NCI-H524 (cell line): ENCODE data around the gene NEUROG3.
"Not testable (repeated sequence)": the region's sequence is repeated elsewhere in the genome, so short reads cannot be mapped to it uniquely, and the experiment has no call there.

Experiments
- DNase-seq, 2 experiments: peaks; one replicate each; lab custom pipeline; 2025; lab: John Stamatoyannopoulos, UW

Gene NEUROG3

DNA sequence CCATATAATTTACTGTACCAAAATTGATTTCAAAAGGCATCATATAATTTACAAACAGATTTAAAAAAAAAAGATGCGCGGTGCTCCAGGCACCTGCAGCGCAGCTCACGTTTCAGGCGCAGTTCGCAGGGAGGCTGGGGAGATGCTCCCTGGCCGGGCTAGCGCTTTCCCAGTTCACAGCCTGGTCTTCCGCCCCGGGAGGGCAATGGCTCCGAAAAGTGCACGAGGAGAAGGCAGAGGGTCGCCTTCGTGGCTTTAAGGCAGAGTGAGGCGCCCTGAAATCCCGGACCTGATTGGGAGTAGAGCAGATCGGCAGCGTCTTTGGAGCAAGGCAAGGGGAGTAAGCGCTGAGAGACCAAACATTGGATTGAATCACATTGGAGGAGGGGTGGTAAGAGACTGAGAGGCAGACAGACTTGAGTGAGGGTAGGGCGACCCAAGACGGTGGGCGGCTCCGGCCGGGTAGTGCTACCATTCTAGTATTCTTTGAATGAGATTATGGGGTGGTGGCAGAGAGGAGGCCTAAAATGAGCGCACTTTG is 1.5 kb downstream of the NEUROG3 start:
- no peak for DNase-seq

DNA sequence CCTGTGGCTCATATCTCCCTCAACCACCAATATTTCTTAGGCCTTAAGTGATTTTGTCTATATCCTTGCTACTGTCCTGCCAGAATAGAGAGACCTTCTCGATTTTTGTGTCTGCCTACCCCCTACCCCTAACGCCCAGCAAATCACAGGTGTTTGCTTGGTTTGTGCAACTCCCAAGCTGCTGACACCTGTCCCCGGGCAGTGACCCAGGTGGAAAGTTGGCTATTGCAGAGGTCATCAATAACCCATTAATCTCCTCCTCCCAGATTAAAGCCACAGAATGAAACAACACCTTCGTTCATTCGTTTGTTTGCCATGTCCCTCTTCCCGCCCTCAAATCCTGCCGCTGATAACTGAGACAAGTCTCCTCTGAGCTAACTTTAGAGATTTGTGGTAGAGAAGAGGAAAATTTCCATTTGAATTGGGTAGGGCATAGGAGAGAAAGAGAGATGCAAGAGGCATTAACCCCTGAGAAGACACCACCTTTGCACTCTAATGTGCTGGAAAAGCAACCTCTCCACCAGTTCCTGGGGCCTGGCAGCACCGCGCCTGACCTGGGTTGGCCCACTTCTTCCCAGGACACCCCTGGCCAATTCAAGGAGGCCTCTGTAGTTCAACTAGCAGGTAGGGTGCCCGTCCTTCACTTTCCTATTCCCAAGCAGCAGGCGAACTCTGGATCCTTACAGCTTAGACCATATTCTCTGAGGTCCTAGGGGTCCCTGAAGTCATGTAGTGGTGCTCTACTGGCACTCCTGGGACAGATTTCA is 3.0 kb downstream of the NEUROG3 start:
- DNase-seq: no peak

DNA sequence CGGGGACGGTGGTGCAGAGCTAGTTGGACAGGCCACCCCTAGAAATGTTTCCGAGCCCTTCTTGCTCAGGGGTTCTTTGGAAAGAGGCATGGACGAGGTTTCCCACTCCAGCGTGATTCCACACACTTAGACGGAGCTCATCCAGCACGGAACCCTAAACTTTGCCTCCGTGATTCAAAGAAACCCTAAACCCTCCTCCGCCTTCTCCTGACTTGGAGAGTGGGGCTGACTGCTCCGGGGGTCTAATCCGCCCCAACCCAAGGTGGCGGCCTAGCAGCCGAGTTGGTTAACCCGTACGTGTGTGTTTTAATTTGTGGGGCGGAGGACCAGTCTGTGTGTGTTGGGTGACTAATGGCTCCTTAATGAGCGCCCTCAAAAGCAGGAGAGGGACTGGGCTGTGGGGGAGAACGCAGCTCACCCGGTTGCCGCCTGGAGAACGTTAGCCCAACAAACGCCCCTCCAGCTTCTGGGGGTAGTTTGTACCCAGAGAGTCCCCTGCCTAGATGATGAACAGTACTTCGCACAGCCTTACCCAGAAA is 3.8 kb downstream of the NEUROG3 start:
- no peak for DNase-seq

DNA sequence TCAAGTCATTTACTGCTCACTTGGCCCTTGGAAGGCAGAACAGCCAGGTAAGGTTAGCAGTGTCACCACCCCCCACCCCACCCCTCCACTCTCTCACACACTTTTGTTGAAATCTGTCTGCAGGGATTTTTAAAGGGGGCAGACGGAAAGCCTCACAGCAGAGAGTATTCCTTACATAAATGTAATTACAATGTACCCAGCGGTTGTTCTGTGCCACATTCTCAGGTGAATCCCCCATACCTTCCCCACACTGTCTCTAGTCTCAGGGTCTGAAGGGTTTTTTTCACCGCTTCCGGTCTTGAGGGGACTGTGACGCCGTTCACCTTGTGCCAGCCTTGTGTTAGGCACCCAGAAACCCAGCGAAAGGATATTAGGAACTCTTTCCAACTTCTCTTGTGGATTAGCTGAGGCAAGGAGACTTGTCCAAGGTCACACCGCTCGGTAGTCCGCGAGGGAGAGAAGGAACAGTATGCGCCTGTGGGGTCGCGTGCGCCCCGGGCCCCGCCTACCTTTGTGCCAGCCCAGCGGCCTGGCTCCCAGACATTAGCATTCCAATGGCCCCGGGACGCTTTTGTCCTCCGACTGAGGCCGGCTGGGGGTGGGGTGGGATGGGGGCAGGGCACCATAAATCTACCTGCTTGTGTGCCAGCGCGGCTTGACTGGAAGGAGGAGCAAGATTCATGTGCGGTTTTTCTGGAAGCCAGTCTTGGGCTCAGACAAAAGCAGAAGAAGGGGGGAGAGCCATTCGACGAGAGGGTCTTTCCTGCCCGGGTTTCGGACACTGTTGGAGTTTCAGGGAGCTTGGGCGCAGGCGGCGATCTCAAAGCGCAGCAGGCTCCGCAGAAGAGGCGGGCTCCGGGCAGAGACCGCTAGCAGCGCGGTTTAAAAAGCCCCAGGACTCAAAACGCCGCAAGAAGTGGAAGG is 4.5 kb downstream of the NEUROG3 start:
- no peak for DNase-seq

DNA sequence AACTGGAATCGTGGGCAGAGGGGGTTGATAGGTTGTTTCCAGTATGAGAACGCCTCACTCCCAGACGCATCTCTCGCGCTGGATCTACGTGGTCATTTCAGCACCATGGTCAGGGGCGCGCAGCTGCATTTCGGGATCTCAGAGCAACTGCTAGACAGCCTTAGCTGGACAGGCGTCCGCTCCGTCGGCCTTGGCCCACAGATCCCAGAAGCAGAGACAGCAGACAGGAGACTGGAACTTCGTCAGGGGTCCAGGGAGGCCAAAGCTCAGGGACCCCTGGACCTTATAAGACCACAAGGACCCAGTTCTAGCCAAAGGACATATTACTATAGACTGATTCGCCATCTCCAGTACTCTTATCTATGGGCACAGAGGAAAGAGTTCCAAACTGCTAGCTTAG is 5.3 kb downstream of the NEUROG3 start:
- DNase-seq: no peak

DNA sequence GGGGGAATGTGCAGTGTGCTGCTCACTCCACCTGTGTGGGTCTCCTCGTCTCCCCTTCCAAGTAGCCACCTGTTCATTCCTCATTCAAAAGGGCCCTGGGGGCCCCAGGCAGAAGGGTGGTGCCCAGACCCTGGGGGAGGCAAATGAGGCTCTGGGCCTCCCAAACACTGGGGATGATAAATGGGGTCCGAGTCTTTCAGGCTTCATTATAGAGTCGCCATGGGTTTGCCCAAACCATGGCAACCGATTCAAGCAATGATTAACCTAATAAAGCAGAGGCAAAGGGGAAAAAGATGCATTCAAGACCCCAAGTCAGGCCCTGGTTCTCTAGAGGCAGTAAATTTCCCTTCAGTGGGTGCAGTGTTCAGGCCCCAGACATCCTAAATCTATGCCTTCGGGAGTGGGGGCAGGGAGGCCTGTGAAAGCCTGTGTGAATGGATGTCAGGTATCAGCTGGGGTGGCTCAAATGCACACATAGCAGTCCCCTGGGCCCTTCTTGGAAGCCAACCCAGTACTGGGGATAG is 10.4 kb downstream of the NEUROG3 start:
- no peak for DNase-seq

DNA sequence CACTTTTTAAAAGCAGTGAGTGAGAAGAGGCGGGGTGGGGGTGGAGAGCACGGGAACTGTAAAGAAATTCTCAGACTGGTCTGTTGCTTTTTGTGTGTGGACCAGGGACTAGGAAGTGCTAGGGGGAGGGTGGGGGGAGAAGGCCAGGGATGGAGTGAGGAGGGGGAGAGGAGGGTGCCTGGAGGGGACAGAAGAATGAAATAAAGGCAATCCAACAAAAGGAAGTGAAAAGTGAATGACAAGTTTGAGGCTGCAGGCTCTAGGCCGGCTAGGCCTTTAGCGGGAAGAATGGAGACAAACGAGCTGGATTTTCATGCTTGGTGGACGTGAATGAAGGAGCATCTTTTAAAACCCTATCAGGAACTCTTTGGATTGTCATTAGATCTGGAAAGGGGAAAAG is 13.7 kb downstream of the NEUROG3 start:
- DNase-seq: no peak

DNA sequence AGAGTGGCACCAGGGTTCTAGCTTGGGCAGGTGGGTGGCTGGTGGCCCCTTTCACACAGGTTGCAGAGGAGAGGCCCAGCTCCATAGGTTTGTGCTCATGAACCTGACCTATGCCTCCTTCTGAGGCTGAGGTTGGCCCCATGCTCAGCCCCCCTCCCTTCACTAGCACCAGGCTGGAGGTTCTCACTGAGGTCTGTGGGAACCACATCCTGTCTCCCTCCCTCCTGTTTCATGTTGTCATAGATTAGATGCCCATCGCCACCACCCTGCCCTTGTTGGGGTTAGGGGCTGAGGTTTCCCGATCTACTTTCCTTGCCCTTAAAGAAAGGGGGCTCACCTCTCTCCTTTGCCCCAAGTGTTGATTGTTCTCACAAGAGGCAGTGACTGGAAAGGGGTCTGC is 14.7 kb downstream of the NEUROG3 start:
- no peak for DNase-seq

DNA sequence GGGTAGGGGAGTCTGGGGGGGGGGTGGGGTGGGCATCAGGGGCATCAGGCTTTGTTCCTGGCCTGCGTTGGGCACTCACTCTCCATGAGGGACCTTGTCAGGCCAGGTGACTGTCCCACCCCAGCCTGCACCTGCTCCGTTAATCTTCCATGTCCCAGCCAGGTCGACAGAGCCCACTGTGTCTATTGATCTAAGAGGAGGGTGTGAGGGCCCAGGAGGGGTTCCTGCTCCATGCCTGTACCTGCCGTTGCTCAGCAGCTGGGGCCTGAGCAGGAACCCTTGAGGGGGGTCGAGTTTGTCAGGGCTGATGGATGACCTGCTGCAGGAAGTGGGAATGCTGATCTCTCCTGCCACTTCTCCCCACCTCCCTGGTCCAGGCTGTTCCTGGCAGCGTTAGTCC is 18.6 kb downstream of the NEUROG3 start:
- no peak for DNase-seq

DNA sequence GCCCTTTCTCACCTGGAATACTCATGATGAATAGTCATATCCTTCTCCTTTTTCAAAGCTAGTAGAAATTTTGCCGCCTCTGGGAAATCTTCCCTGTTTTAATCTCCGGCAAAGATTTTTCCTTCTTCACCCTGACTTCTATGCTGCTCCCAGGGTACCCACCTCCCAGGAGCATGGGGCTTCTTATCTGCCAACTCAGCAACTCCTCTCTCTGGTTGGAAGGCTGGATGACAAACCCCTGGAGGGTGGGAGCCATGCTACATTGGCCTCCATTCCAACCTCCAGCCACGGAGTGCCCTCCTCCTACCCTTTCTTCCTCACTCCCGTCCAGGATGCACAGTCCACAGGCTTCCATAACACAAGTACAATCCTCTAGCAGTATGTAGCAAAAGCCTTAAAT is 19.9 kb downstream of the NEUROG3 start:
- DNase-seq: no peak

DNA sequence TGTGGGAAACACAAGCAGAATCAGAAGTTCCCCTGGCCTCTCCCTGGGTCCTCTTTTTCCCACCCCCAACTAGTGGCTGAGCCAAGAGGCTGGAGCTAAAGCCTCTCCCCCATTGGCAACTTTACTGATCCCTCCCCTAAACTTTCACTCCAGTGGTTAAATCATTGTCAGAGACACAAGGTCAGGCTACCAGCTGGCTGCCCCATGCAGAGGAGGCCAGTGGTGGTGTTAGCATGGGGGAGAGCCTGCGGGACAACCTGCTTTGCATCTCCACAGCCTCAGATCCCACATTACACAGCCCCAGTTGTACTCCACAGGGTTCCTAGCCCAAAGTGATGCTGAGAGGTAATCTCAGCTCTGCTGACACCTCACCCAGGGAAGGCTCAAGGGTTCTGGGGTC is 21.0 kb downstream of the NEUROG3 start:
- DNase-seq: no peak

DNA sequence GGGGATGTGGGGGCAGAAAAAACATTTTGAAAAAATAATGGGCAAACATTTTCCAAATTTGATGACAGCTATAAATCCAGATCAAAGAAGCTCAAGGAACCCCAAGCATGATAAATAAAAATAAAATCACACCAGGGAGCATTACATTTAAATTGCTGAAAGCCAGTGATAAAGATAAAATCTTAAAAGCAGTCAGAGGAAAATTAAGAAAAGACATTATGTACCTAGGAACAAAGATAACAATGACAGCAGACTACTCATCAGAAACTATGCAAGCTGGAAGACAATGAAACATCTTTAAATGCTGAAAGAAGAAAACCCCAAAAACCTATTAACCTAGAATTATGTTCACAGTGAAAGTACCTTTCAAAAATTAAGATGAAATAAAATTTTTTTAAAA is 23.3 kb downstream of the NEUROG3 start:
- DNase-seq: no peak

DNA sequence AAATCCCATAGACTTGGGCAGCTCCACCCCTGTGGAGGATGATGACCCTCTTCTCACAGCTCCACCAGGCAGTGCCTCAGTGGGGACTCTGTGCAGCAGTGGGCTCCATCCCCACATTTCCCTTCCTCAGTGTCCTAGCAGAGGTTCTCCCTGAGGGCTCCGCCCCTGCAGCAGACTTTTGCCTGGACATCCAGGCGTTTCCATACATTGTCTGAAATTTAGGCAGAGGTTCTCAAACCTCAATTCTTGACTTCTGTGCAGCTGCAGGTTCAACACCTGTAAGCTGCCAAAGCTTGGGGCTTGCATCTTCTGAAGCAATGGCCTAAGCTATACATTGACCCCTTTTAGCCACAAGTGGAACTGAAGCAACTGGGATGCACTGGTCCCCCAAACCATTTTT is 31.8 kb downstream of the NEUROG3 start:
- DNase-seq: no peak

DNA sequence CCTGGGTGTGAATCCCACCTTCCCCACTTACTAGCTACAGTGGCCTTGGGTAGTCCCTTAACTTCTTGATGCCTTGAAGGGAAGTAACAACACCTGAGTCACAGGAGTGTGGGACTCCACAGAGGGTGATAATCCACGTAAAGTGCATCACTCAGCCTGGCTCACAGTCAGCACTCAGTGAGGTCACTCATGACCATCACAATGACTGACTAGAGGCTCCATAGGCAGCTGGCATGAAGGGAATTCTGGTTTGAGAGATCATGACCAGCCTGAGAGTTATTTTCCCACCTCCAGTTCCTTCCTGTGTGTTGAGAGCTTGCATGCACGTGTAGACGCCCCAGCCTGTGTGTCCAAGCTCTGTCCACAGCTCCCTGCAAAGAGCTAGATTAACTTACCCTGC is 34.8 kb downstream of the NEUROG3 start:
- no peak for DNase-seq

DNA sequence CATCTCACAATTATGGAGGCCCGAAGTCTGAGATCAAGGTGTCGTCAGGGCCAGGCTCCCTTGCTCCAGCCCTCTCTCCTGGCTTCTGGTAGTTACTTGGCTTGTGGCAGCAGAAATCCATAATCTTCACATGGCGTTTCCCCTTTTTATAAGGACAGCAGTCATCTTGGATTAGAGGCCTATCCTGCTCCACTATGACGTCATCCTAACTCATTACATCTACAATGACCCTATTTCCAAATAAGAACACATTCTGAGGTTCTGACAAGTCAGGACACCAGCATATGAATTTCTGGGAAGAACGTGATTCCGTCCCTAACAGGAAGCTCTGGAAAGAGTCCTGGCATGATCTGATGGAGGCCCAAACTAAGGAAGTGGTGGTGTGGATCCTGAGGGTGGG is 35.8 kb downstream of the NEUROG3 start:
- no peak for DNase-seq

DNA sequence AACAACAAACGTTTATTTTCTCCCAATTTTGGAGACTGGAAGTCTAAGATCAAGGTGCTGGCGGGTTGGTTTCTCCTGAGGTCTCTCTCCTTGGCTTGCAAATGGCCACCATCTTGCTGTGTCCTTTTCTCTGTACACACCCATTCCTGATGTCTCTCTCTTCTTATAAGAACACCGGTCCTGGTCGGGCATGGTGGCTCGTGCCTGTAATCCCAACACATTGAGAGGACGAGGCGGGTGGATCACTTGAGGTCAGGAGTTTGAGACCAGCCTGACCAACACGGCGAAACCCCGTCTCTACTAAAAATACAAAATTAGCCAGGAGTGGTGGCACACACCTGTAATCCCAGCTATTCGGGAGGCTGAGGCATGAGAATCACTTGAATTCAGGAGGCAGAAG is 36.7 kb downstream of the NEUROG3 start:
- DNase-seq: not testable (repeated sequence)

DNA sequence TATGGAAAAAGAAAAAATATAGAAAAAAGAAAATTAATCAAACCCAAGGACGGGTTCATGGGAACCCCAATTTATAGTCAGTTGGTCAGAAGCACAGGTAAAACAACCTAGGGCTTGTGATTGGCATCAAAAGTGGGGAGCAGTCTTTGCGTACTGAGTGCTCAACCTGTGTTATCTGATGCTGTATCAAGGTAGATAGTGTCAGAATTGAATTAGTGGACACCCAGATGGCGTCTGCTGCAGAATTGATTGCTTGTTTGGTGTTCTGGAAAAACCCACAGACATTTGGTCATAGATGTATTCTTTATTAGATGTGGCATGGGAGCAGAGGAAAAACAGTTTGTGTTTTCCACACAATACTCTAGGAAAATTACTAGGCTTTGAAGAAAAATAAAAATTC is 39.6 kb downstream of the NEUROG3 start:
- no peak for DNase-seq

DNA sequence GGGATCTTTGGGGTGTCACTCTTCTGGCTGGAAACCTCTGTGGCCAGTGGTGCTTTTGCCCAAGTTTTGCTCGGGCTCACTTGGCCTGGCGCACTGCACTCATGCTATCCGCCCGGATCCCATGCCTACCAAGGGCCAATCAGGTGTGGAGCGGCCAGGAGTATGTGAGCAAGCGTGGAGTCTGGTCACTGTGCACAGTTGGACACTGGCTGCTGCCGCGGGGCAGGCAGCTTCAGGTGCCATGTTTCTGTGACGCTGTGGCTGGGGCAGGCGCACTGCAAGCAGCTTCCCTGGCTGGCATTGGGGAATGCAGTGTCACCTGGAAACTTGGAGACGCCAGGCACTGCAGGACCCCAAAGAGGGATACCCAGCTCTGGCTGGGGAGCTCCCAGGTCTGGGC is 45.3 kb downstream of the NEUROG3 start:
- DNase-seq: no peak
